Ovary (tissue), 9 donors: ENCODE results near the gene ARSA. TPM values are rescaled to one million over a fixed set of nuclear protein-coding genes. Genes with fewer than 3 reads are reported as not detected.

Experiments
- DNase-seq, 5 donors: peaks; one replicate each; pipeline ENCODE4 v3.0.0-alpha.2; 2019 to 2020
- H3K27ac ChIP-seq, 2 donors: fragments of 200-600 bp; one replicate each; pipeline versions ENCODE4 v1.5.1 to v1.8.0; 2019 to 2022
- H3K27me3 ChIP-seq: fragments of 200-600 bp; one replicate; pipeline ENCODE4 v1.8.0; 2022
- H3K36me3 ChIP-seq: fragments of 200-600 bp; sonication (generic); one replicate; pipeline ENCODE4 v1.5.1; 2019
- H3K4me1 ChIP-seq: one replicate; pipeline ENCODE4 v1.8.1; 2013; ENCODE audit warnings: mild to moderate bottlenecking, moderate library complexity; ENCODE audit not compliant: insufficient read depth
- H3K4me3 ChIP-seq: fragments of 200-600 bp; sonication (generic); one replicate; pipeline ENCODE4 v1.5.1; 2017
- H3K9me3 ChIP-seq, 2 donors: fragments of 200-600 bp in 1 of 2; sonication (generic) in 1 of 2; one replicate each; pipeline versions ENCODE4 v1.5.1 to v1.8.1; 2013 to 2019; ENCODE audit warnings: mild to moderate bottlenecking in 1 of 2, moderate library complexity in 1 of 2
- CTCF ChIP-seq, 3 donors: fragments of 450-650 bp in 2 of 3; fragments of 200-600 bp in 1 of 3; IDR thresholded peaks; one replicate each; pipeline versions ENCODE4 v1.5.1 to v1.8.0; 2016 to 2022; ENCODE audit warnings: antibody characterized with exemption in 3 of 3, mild to moderate bottlenecking in 1 of 3
- EP300 ChIP-seq: sonication (generic); formaldehyde crosslinking; IDR thresholded peaks from one replicate; pipeline ENCODE4 v1.6.1; 2017; ENCODE audit warnings: antibody characterized with exemption
- POLR2A ChIP-seq: fragments of 450-650 bp; IDR thresholded peaks from one replicate; pipeline ENCODE4 v1.6.1; 2017; ENCODE audit warnings: antibody characterized with exemption, mild to moderate bottlenecking, moderate library complexity
- WGBS, 3 donors: extraction: QIAGEN DNeasy Blood & Tissue Kit in 1 of 3; methylation state at CpG; one replicate each; pipeline versions ENCODE4 v1.1.5 to v1.1.7; 2013 to 2017; 5-methylcytosine and 5-hydroxymethylcytosine counted together
- intact Hi-C, 4 donors: fragments of 100-400 bp; cut with DNase I; formaldehyde crosslinking; loops; one replicate each; pipeline versions ENCODE4 v1.11.0 to v1.15.1; 2022 to 2023
- polyA plus RNA-seq, 2 donors: library from polyadenylated mRNA; stranded (reverse); fragments of 200-250 nt in 1 of 2; fragments of 350-450 nt in 1 of 2; fragmentation: Illumina TruSeq in 1 of 2; extraction: RNeasy Lipid Tissue Mini Kit (QIAGEN cat#74804) in 1 of 2; gene quantifications; one replicate each; pipeline ENCODE4 v1.2.3, GENCODE V29; 2013 to 2014
- total RNA-seq, 7 donors: library from RNA; depleted of rRNA in 2 of 7; stranded (reverse); fragments of >200 nt in 2 of 7; fragmentation: NEBNext Ultra II Directional in 3 of 7; extraction: Animal tissue kit (Norgen Biotek cat#: 25700) in 3 of 7; gene quantifications; one replicate each; pipeline versions ENCODE4 v1.1.0 to v1.2.4, GENCODE V29; 2016 to 2023
- donor health status: DM: no; HTN: no; CAD: no; lungs with moderate emphysema.
- donor health status: DM: no; HTN: no; CAD: no.
- donor health status: Bipolar disorder and iron deficiency.
- donor health status: DM: yes; HTN: yes; CAD: no.
- donor health status: DM: no; HTN: no; CAD: no.
- donor health status: DM: yes; HTN: yes; CAD: no.

ARSA gene
- total and polyA plus RNA-seq, 9 donors = 2.1 to 51.6 (median 13.1) TPM

- Histone ChIP-seq H3K27ac (no peak overlapping the region), H3K9me3 (no peaks in the 10 kb centered on the region), H3K27me3 (no peaks in the 10 kb centered on the region), H3K4me1 (peaks cover 2% of the 10 kb centered on the region), H3K36me3 (no peaks in the 10 kb centered on the region), H3K4me3 (no peak overlapping the region)
- intact Hi-C loops = no loop called here
- TF ChIP-seq POLR2A = no peak
- TF ChIP-seq EP300 = no peak
- TF ChIP-seq CTCF (IDR thresholded peaks at IDR 0.05) = no peak
- DNase-seq = no peak
- WGBS, 3 donors = 74 to 89% (median 83%) methylated on average over 5 of the region's 5 CpGs
Observed at GRCh38 chr22:50597097-50597496, 30.9 kb downstream of the ARSA start.

- H3K4me3 ChIP-seq = no peak overlapping the region
- TF ChIP-seq EP300 (no peak), CTCF (IDR thresholded peaks at IDR 0.05) (no peak), POLR2A (no peak)
- no peaks in the 10 kb centered on the region for H3K9me3 ChIP-seq
- DNase-seq = no peak
- peaks cover 2% of the 10 kb centered on the region for H3K4me1 ChIP-seq
- H3K27ac ChIP-seq = no peak overlapping the region
- no peaks in the 10 kb centered on the region for H3K36me3 ChIP-seq
- H3K27me3 ChIP-seq = no peaks in the 10 kb centered on the region
- intact Hi-C loops = no loop called here
- WGBS, 3 donors = 88 to 91% (median 88%) methylated on average over 3 of the region's 3 CpGs
Observed at GRCh38 chr22:50595189-50595588, 32.8 kb downstream of the ARSA start.

- Histone ChIP-seq H3K27ac (no peak overlapping the region), H3K4me3 (no peak overlapping the region), H3K27me3 (no peaks in the 10 kb centered on the region), H3K9me3 (no peaks in the 10 kb centered on the region), H3K4me1 (peaks cover 2% of the 10 kb centered on the region), H3K36me3 (no peaks in the 10 kb centered on the region)
- peak in 1 of 5 donors; percentile 7 for DNase-seq
- TF ChIP-seq POLR2A = no peak
- no peak for TF ChIP-seq EP300
- no peak for TF ChIP-seq CTCF (IDR thresholded peaks at IDR 0.05)
- intact Hi-C loops = no loop called here
- WGBS, 3 donors = 89 to 94% (median 92%) methylated on average over 5 of the region's 5 CpGs
Observed at GRCh38 chr22:50587407-50587806, 40.5 kb downstream of the ARSA start.

GRCh38 chr22:50586416-50586815, 41.5 kb downstream of the ARSA start:
- H3K4me1 ChIP-seq = peaks cover 5% of the 10 kb centered on the region
- H3K9me3 ChIP-seq = no peaks in the 10 kb centered on the region
- 72 to 85% (median 85%) methylated on average over 5 of the region's 5 CpGs for WGBS, 3 donors
- intact Hi-C loops = no loop called here
- H3K27ac ChIP-seq = no peak overlapping the region
- H3K4me3 ChIP-seq = no peak overlapping the region
- no peak for TF ChIP-seq CTCF (IDR thresholded peaks at IDR 0.05)
- no peak for TF ChIP-seq POLR2A
- no peak for TF ChIP-seq EP300
- no peaks in the 10 kb centered on the region for H3K27me3 ChIP-seq
- H3K36me3 ChIP-seq = no peaks in the 10 kb centered on the region
- peak in 1 of 5 donors; percentile 10 for DNase-seq

GRCh38 chr22:50585781-50586180, 42.2 kb downstream of the ARSA start:
- peak in 1 of 5 donors; percentile 21 for DNase-seq
- WGBS, 3 donors = 93 to 97% (median 94%) methylated on average over 8 of the region's 8 CpGs
- Histone ChIP-seq H3K27me3 (no peaks in the 10 kb centered on the region), H3K9me3 (no peaks in the 10 kb centered on the region), H3K36me3 (no peaks in the 10 kb centered on the region), H3K4me3 (no peak overlapping the region), H3K27ac (no peak overlapping the region), H3K4me1 (peaks cover 5% of the 10 kb centered on the region)
- TF ChIP-seq EP300 (no peak), POLR2A (no peak), CTCF (IDR thresholded peaks at IDR 0.05) (no peak)
- intact Hi-C loops = no loop called here
